OCI-LY1 (cell line): ENCODE results near the gene PAFAH1B2.

Experiments used
- H2AFZ ChIP-seq: fragments of 200-600 bp; sonication (generic), shearing (Covaris generic); 2 replicates; pipeline ENCODE4 v1.6.0; 2014; ENCODE audit warnings: antibody characterized with exemption, mild to moderate bottlenecking, low read length
- H3F3A ChIP-seq: fragments of 200-600 bp; sonication (generic), shearing (Covaris generic); 2 replicates; pipeline ENCODE4 v1.6.0; 2014; ENCODE audit warnings: mild to moderate bottlenecking, antibody characterized with exemption, low read length, moderate library complexity; ENCODE audit not compliant: insufficient read depth
- H3K27ac ChIP-seq: fragments of 200-600 bp; sonication (generic); 2 replicates; pipeline ENCODE4 v1.5.1; 2014; ENCODE audit warnings: low read length, mixed run types, mild to moderate bottlenecking, low read depth; ENCODE audit not compliant: poor library complexity, severe bottlenecking
- H3K27me3 ChIP-seq: fragments of 200-600 bp; sonication (generic); 2 replicates; pipeline ENCODE4 v1.6.0; 2014; ENCODE audit warnings: antibody characterized with exemption, mild to moderate bottlenecking, low read length, moderate library complexity; ENCODE audit not compliant: insufficient read depth
- H3K36me3 ChIP-seq: fragments of 200-600 bp; sonication (generic); 2 replicates; pipeline ENCODE4 v1.6.1; 2014; ENCODE audit warnings: mild to moderate bottlenecking, antibody characterized with exemption, low read length, moderate library complexity, mixed read lengths; ENCODE audit not compliant: insufficient read depth
- H3K4me1 ChIP-seq: fragments of 200-600 bp; sonication (generic); 2 replicates; pipeline ENCODE4 v1.5.1; 2014; ENCODE audit warnings: mild to moderate bottlenecking, low read length, moderate library complexity; ENCODE audit not compliant: insufficient read depth, severe bottlenecking
- H3K4me2 ChIP-seq: fragments of 200-600 bp; sonication (generic), shearing (Covaris generic); 2 replicates; pipeline ENCODE4 v1.6.1; 2014; ENCODE audit warnings: low read length
- H3K4me3 ChIP-seq: fragments of 200-600 bp; sonication (generic); 2 replicates; pipeline ENCODE4 v1.5.1; 2014; ENCODE audit warnings: low read length, low read depth, mild to moderate bottlenecking, mixed read lengths; ENCODE audit not compliant: poor library complexity, severe bottlenecking
- H3K79me2 ChIP-seq: fragments of 200-600 bp; shearing (Covaris generic); 2 replicates; pipeline ENCODE4 v1.6.1; 2016; ENCODE audit warnings: mixed run types, low read length, mixed read lengths; ENCODE audit not compliant: insufficient read depth
- H3K9ac ChIP-seq: fragments of 200-600 bp; sonication (generic), shearing (Covaris generic); 2 replicates; pipeline ENCODE4 v1.6.1; 2014; ENCODE audit warnings: mild to moderate bottlenecking, low read length, mixed read lengths
- H3K9me2 ChIP-seq: fragments of 200-600 bp; sonication (generic), shearing (Covaris generic); 2 replicates; pipeline ENCODE4 v1.6.1; 2014; ENCODE audit warnings: low read depth, mild to moderate bottlenecking, low read length, mixed read lengths
- H3K9me3 ChIP-seq: fragments of 200-600 bp; shearing (Covaris generic); 2 replicates; pipeline ENCODE4 v1.6.1; 2014; ENCODE audit warnings: low read length, mixed read lengths
- H4K20me1 ChIP-seq: fragments of 200-600 bp; sonication (generic), shearing (Covaris generic); 2 replicates; pipeline ENCODE4 v1.6.0; 2016; ENCODE audit warnings: mild to moderate bottlenecking, low read length; ENCODE audit not compliant: insufficient read depth
- CTCF ChIP-seq: fragments of 200-600 bp; sonication (generic), shearing (Covaris generic); IDR thresholded peaks from 2 replicates; pipeline ENCODE4 v1.5.1; 2017; ENCODE audit warnings: mild to moderate bottlenecking, antibody characterized with exemption, low read length, moderate library complexity, mixed read lengths
- EZH2 ChIP-seq: fragments of 200-600 bp; sonication (generic), shearing (Covaris generic); IDR thresholded peaks from 2 replicates; pipeline ENCODE4 v1.8.0; 2017; ENCODE audit warnings: borderline replicate concordance, mixed run types, mild to moderate bottlenecking, antibody characterized with exemption, low read length, moderate library complexity, mixed read lengths

PAFAH1B2 gene

GRCh38 chr11:117178210-117179034, 34.3 kb downstream of the PAFAH1B2 start, which contains the start of gene SIDT2:
Gene SIDT2 (plus strand): TSS chr11:117178743. CDS start chr11:117179264, 521 bp downstream.
- Histone ChIP-seq H3F3A (no peaks in the 10 kb centered on the region), H3K9me3 (no peaks in the 10 kb centered on the region), H3K4me3 (peak within 1 kb of the TSS; percentile 89), H3K36me3 (peaks cover 10% of the 10 kb centered on the region; the same call in 1 of the 2 replicates), H3K27ac (peak within 1 kb of the TSS; percentile 60), H3K9me2 (no peaks in the 10 kb centered on the region), H3K9ac (peak within 1 kb of the TSS; percentile 78), H3K27me3 (no peaks in the 10 kb centered on the region), H3K4me1 (peaks cover 32% of the 10 kb centered on the region), H3K4me2 (peak within 1 kb of the TSS; percentile 98), H4K20me1 (no peaks in the 10 kb centered on the region), H3K79me2 (no peaks in the 10 kb centered on the region), H2AFZ (no peak within 1 kb of the TSS)
- TF ChIP-seq CTCF = no peak
- no peak for TF ChIP-seq EZH2

GRCh38 chr11:117179048-117179999, 35.2 kb downstream of the PAFAH1B2 start:
- Histone ChIP-seq H3K4me1 (peaks cover 32% of the 10 kb centered on the region), H3K36me3 (peaks cover 10% of the 10 kb centered on the region; the same call in 1 of the 2 replicates)
- TF ChIP-seq CTCF (no peak), EZH2 (no peak)

DNA sequence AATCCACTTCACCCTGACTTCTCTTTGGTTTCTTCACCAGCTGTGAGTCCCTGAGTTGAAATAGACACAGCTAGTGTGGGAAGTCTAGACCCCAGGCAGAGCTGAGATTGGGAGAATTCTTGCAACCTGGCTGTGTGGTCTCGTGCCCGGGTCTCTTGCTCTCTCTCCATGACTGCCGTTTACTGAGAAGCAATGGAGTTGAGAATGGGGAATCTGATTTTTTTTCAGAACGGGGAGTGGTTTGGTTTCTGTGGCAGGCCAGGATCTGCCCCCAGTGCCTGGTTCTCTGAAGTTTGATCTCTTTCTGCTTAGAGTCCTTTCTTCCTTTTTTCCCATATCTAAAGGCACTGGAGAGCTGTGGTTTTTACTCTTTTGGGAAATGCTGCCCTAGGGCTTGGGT, 35.9 kb downstream of the PAFAH1B2 start:
- no peak for TF ChIP-seq EZH2
- no peak for TF ChIP-seq CTCF
- Histone ChIP-seq H3K79me2 (no peaks in the 10 kb centered on the region), H3K9me2 (no peaks in the 10 kb centered on the region), H3K9ac (peak overlapping the region; percentile 78; the same call in 1 of the 2 replicates), H3K4me2 (peak overlapping the region; percentile 98), H3K27ac (peak overlapping the region; percentile 60), H2AFZ (no peak overlapping the region), H3K4me1 (peaks cover 32% of the 10 kb centered on the region), H3K36me3 (peaks cover 10% of the 10 kb centered on the region; the same call in 1 of the 2 replicates), H3K4me3 (peak overlapping the region; percentile 89), H3F3A (no peaks in the 10 kb centered on the region), H3K27me3 (no peaks in the 10 kb centered on the region), H3K9me3 (no peaks in the 10 kb centered on the region), H4K20me1 (no peaks in the 10 kb centered on the region)

More at GRCh38 chr11:117179048-117179999, 35.2 kb downstream of the PAFAH1B2 start:
- peak overlapping the region; percentile 98 for H3K4me2 ChIP-seq
- no peak overlapping the region for H2AFZ ChIP-seq
- H3K27ac ChIP-seq = peak overlapping the region; percentile 60
- H4K20me1 ChIP-seq = no peaks in the 10 kb centered on the region
- H3F3A ChIP-seq = no peaks in the 10 kb centered on the region
- no peaks in the 10 kb centered on the region for H3K27me3 ChIP-seq
- peak overlapping the region; percentile 89 for H3K4me3 ChIP-seq
- peak overlapping the region; percentile 78 for H3K9ac ChIP-seq
- H3K79me2 ChIP-seq = no peaks in the 10 kb centered on the region
- no peaks in the 10 kb centered on the region for H3K9me2 ChIP-seq
- H3K9me3 ChIP-seq = no peaks in the 10 kb centered on the region
